GM23248 (cell line): ENCODE measurements around the gene QKI. TPM values are rescaled to one million over a fixed set of nuclear protein-coding genes. Genes with fewer than 3 reads are reported as not detected.
A peak's percentile ranks its signal among the peaks of the same experiment; 100 is the strongest.

Source experiments
- DNase-seq: peaks from one replicate; pipeline ENCODE4 v3.0.0-alpha.2; 2015
- H2AFZ ChIP-seq: fragments of 200-600 bp; sonication (generic); 2 replicates; pipeline ENCODE4 v1.6.1; 2016; ENCODE audit warnings: antibody characterized with exemption
- H3F3A ChIP-seq: fragments of 200-600 bp; sonication (generic); 2 replicates; pipeline ENCODE4 v1.6.1; 2016; ENCODE audit warnings: mild to moderate bottlenecking, antibody characterized with exemption, mixed run types; ENCODE audit not compliant: insufficient read depth
- H3K27ac ChIP-seq: fragments of 200-600 bp; sonication (generic); 2 replicates; pipeline ENCODE4 v1.5.1; 2016; ENCODE audit warnings: mild to moderate bottlenecking
- H3K27me3 ChIP-seq: fragments of 200-600 bp; sonication (generic); replicated peaks from 2 replicates; pipeline ENCODE4 v1.6.1; 2016; ENCODE audit warnings: mild to moderate bottlenecking; ENCODE audit not compliant: insufficient read depth
- H3K36me3 ChIP-seq: fragments of 200-600 bp; sonication (generic); 2 replicates; pipeline ENCODE4 v1.6.1; 2016; ENCODE audit warnings: low read depth, mild to moderate bottlenecking
- H3K4me1 ChIP-seq: fragments of 200-600 bp; sonication (generic); 2 replicates; pipeline ENCODE4 v1.6.1; 2016; ENCODE audit warnings: mild to moderate bottlenecking; ENCODE audit not compliant: insufficient read depth
- H3K4me2 ChIP-seq: fragments of 200-600 bp; sonication (generic); one replicate; pipeline ENCODE4 v1.6.1; 2016; ENCODE audit warnings: mild to moderate bottlenecking; ENCODE audit not compliant: unreplicated experiment
- H3K4me3 ChIP-seq: fragments of 200-600 bp; sonication (generic); 2 replicates; pipeline ENCODE4 v1.5.1; 2016; ENCODE audit warnings: mild to moderate bottlenecking
- H3K79me2 ChIP-seq: fragments of 200-600 bp; sonication (generic); 2 replicates; pipeline ENCODE4 v1.6.1; 2016; ENCODE audit warnings: mild to moderate bottlenecking; ENCODE audit not compliant: insufficient read depth
- H3K9ac ChIP-seq: fragments of 200-600 bp; sonication (generic); 2 replicates; pipeline ENCODE4 v1.6.1; 2016; ENCODE audit warnings: mild to moderate bottlenecking
- H3K9me2 ChIP-seq: fragments of 200-600 bp; sonication (generic); 2 replicates; pipeline ENCODE4 v1.6.1; 2016; ENCODE audit warnings: mixed run types, mild to moderate bottlenecking, moderate library complexity; ENCODE audit not compliant: insufficient read depth
- H3K9me3 ChIP-seq: fragments of 200-600 bp; sonication (generic); one replicate; pipeline ENCODE4 v1.6.1; 2017; ENCODE audit warnings: low read depth
- H4K20me1 ChIP-seq: fragments of 200-600 bp; sonication (generic); 2 replicates; pipeline ENCODE4 v1.6.0; 2016; ENCODE audit not compliant: insufficient read depth
- EZH2 ChIP-seq: fragments of 200-600 bp; sonication (generic); IDR thresholded peaks from 2 replicates; pipeline ENCODE4 v1.6.1; 2018; ENCODE audit warnings: antibody characterized with exemption, mild to moderate bottlenecking; ENCODE audit not compliant: insufficient read depth, poor library complexity, severe bottlenecking
- EZH2phosphoT487 ChIP-seq: fragments of 200-600 bp; sonication (generic); IDR thresholded peaks from 2 replicates; pipeline ENCODE4 v1.6.1; 2018; ENCODE audit warnings: antibody characterized with exemption, moderate library complexity, mild to moderate bottlenecking, low read depth; ENCODE audit not compliant: insufficient read depth
- WGBS, 2 experiments: methylation state at CpG; one replicate each; pipeline ENCODE4 v1.1.6; 2015 to 2017; ENCODE audit warnings: low lambda C conversion rate in 2 of 2, low coverage in 1 of 2; ENCODE audit errors: missing lambda C conversion rate in 2 of 2; 5-methylcytosine and 5-hydroxymethylcytosine counted together
- in situ Hi-C: fragments of 300-500 bp; cut with MboI; formaldehyde crosslinking; loops from 2 replicates; pipeline ENCODE4 v1.15.0; 2020
- polyA plus RNA-seq: library from polyadenylated mRNA; unstranded; fragments of >200 nt; fragmentation: Nextera tagmentation; extraction: Ambion mirVana; gene quantifications from 2 replicates; pipeline ENCODE4 v1.2.1, GENCODE V29; 2016
- total RNA-seq: library from RNA; depleted of rRNA; stranded (reverse); fragments of >200 nt; shearing (Covaris generic); gene quantifications from 2 replicates; pipeline ENCODE4 v1.2.3, GENCODE V29; 2014

QKI gene
- total and polyA plus RNA-seq, 2 experiments from 2014 or later = 13.6 to 145 TPM

- DNase-seq = no peak
- H3K27ac ChIP-seq = no peak overlapping the region
- TF ChIP-seq EZH2 (no peak), EZH2phosphoT487 (no peak)
- in situ Hi-C loops = no loop called here
- no peak overlapping the region for H3K9ac ChIP-seq
- H3K4me3 ChIP-seq = no peak overlapping the region
- H3K36me3 ChIP-seq = no peaks in the 10 kb centered on the region
- H3K4me2 ChIP-seq = no peak overlapping the region
- no peak overlapping the region for H2AFZ ChIP-seq
- H3K79me2 ChIP-seq = peaks cover 100% of the 10 kb centered on the region
- no peaks in the 10 kb centered on the region for H3K9me3 ChIP-seq
- H3K27me3 ChIP-seq = no peaks in the 10 kb centered on the region
- H3F3A ChIP-seq = no peaks in the 10 kb centered on the region
- H4K20me1 ChIP-seq = 0 out of 2 replicates have a peak, but pooled peaks cover 19% of the 10 kb centered on the region
- 0 out of 2 replicates have a peak, but pooled peaks cover 2% of the 10 kb centered on the region for H3K4me1 ChIP-seq
- 97 to 100% methylated on average over 1 of the region's 1 CpG for WGBS, 2 experiments
- no peaks in the 10 kb centered on the region for H3K9me2 ChIP-seq
These were observed 81.7 kb downstream of the QKI start for GRCh38 chr6:163496205-163496604.

GRCh38 chr6:163500105-163500504, 85.6 kb downstream of the QKI start:
- Histone ChIP-seq H3K9me2 (no peaks in the 10 kb centered on the region), H3F3A (no peaks in the 10 kb centered on the region), H3K4me2 (no peak overlapping the region), H2AFZ (no peak overlapping the region), H3K79me2 (peaks cover 100% of the 10 kb centered on the region), H3K36me3 (no peaks in the 10 kb centered on the region), H3K4me3 (no peak overlapping the region), H3K27me3 (no peaks in the 10 kb centered on the region), H3K27ac (no peak overlapping the region), H3K9ac (no peak overlapping the region), H3K4me1 (0 out of 2 replicates have a peak, but pooled peaks cover 5% of the 10 kb centered on the region), H3K9me3 (no peaks in the 10 kb centered on the region), H4K20me1 (peaks cover 25% of the 10 kb centered on the region; the same call in 1 of the 2 replicates)
- TF ChIP-seq EZH2phosphoT487 (no peak), EZH2 (no peak)
- in situ Hi-C loops = no loop called here
- WGBS, 2 experiments = 52 to 59% methylated on average over 2 of the region's 2 CpGs
- no peak for DNase-seq

- in situ Hi-C loops = no loop called here
- Histone ChIP-seq H3F3A (no peaks in the 10 kb centered on the region; the same call in 1 of the 2 replicates), H3K9me2 (no peaks in the 10 kb centered on the region), H2AFZ (no peak overlapping the region), H3K79me2 (peaks cover 100% of the 10 kb centered on the region), H3K27me3 (no peaks in the 10 kb centered on the region), H3K27ac (no peak overlapping the region), H3K9ac (no peak overlapping the region), H3K9me3 (no peaks in the 10 kb centered on the region), H4K20me1 (peaks cover 19% of the 10 kb centered on the region; the same call in 1 of the 2 replicates), H3K4me1 (0 out of 2 replicates have a peak, but pooled peaks cover 5% of the 10 kb centered on the region), H3K36me3 (no peaks in the 10 kb centered on the region), H3K4me2 (no peak overlapping the region), H3K4me3 (no peak overlapping the region)
- DNase-seq = peak; percentile 17
- WGBS, 2 experiments = 29 to 35% methylated on average over 2 of the region's 2 CpGs
- TF ChIP-seq EZH2 (no peak), EZH2phosphoT487 (no peak)
These were observed 86.5 kb downstream of the QKI start for GRCh38 chr6:163501026-163501425.

GRCh38 chr6:163501439-163501838, 86.9 kb downstream of the QKI start:
- no peak overlapping the region for H2AFZ ChIP-seq
- H3K36me3 ChIP-seq = no peaks in the 10 kb centered on the region
- peaks cover 100% of the 10 kb centered on the region for H3K79me2 ChIP-seq
- no peak for DNase-seq
- in situ Hi-C loops = no loop called here
- H3K27me3 ChIP-seq = no peaks in the 10 kb centered on the region
- 44 to 58% methylated on average over 3 of the region's 3 CpGs for WGBS, 2 experiments
- peaks cover 19% of the 10 kb centered on the region; the same call in 1 of the 2 replicates for H4K20me1 ChIP-seq
- peak overlapping the region; percentile 1 for H3K4me2 ChIP-seq
- H3K9ac ChIP-seq = no peak overlapping the region
- H3F3A ChIP-seq = no peaks in the 10 kb centered on the region; the same call in 1 of the 2 replicates
- no peak overlapping the region for H3K4me3 ChIP-seq
- H3K4me1 ChIP-seq = 0 out of 2 replicates have a peak, but pooled peaks cover 5% of the 10 kb centered on the region
- no peaks in the 10 kb centered on the region for H3K9me2 ChIP-seq
- TF ChIP-seq EZH2phosphoT487 = no peak
- TF ChIP-seq EZH2 = no peak
- no peak overlapping the region for H3K27ac ChIP-seq
- no peaks in the 10 kb centered on the region for H3K9me3 ChIP-seq
